Measurements from ENCODE around the gene SLCO4A1.

DNA sequence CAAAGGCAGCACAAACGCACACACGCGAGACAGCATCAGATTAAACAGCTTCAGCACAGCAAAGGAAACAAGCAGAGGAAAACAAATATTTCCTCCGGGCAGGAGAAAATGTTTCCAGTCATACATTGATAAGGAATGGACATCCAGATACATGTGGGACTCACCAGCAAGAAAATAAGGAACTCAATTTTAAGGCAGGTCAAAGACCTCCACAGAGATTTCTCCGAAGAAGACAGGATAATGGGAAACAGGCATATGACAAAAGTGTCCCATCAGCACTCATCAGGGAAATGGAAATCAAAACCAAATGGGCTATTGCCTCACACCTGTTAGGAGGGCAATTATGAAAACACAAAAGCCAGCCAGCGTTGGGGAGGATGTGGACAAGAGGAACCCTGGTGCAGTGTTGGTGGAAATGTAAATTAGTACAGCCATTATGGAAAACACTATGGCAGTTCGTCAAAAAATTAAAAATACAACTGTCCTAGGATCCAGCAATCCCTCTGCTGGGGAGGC is 9.7 kb upstream of the SLCO4A1 start:
- TF ChIP-seq POLR2A (IDR thresholded peaks at IDR 0.05; ENCODE audit: low read length) = no peak
- TF ChIP-seq GATA1 (IDR thresholded peaks at IDR 0.05; ENCODE audit: low read depth, low read length) = no peak
